Neuron (in vitro differentiated cells): ENCODE data around the gene C11orf71.

Experiments
- H2AFZ ChIP-seq: one replicate; pipeline ENCODE4 v1.6.1; 2013; ENCODE audit warnings: low read depth, mild to moderate bottlenecking, inconsistent platforms, low read length, moderate library complexity
- H3K27me3 ChIP-seq: one replicate; pipeline ENCODE4 v1.6.1; 2013; ENCODE audit warnings: low read length; ENCODE audit not compliant: insufficient read depth
- H3K36me3 ChIP-seq: one replicate; pipeline ENCODE4 v1.6.1; 2013; ENCODE audit warnings: low read length; ENCODE audit not compliant: insufficient read depth
- H3K4me1 ChIP-seq: one replicate; pipeline ENCODE4 v1.6.1; 2013; ENCODE audit warnings: low read length; ENCODE audit not compliant: insufficient read depth
- H3K4me3 ChIP-seq: 2 replicates; pipeline ENCODE4 v1.5.1; 2013; ENCODE audit warnings: mild to moderate bottlenecking, low read length, moderate library complexity
- H3K9me3 ChIP-seq: one replicate; pipeline ENCODE4 v1.6.1; 2013; ENCODE audit warnings: low read length

The C11orf71 gene

GRCh38 chr11:114366331-114367243 is 33.7 kb downstream of the C11orf71 start:
- no peak overlapping the region for H2AFZ ChIP-seq
- H3K9me3 ChIP-seq, result no peaks in the 10 kb centered on the region
- H3K4me3 ChIP-seq, result no peak overlapping the region
- no peaks in the 10 kb centered on the region for H3K36me3 ChIP-seq
- H3K4me1 ChIP-seq, result peaks cover 10% of the 10 kb centered on the region
- H3K27me3 ChIP-seq, result peaks cover 4% of the 10 kb centered on the region

GRCh38 chr11:114362958-114363357 is 37.4 kb downstream of the C11orf71 start:
- H3K9me3 ChIP-seq, result no peaks in the 10 kb centered on the region
- no peaks in the 10 kb centered on the region for H3K27me3 ChIP-seq

GRCh38 chr11:114362326-114362725 is 38.0 kb downstream of the C11orf71 start:
- H2AFZ ChIP-seq, result no peak overlapping the region
- no peaks in the 10 kb centered on the region for H3K36me3 ChIP-seq
- no peaks in the 10 kb centered on the region for H3K9me3 ChIP-seq
- peaks cover 9% of the 10 kb centered on the region for H3K4me1 ChIP-seq
- H3K4me3 ChIP-seq, result no peak overlapping the region
- H3K27me3 ChIP-seq, result no peaks in the 10 kb centered on the region

More at GRCh38 chr11:114362958-114363357, 37.4 kb downstream of the C11orf71 start:
- H3K36me3 ChIP-seq, result no peaks in the 10 kb centered on the region
- H2AFZ ChIP-seq, result no peak overlapping the region
- H3K4me3 ChIP-seq, result no peak overlapping the region
- H3K4me1 ChIP-seq, result peaks cover 10% of the 10 kb centered on the region

- Histone ChIP-seq H3K4me3 (no peak overlapping the region), H2AFZ (no peak overlapping the region), H3K9me3 (no peaks in the 10 kb centered on the region), H3K27me3 (no peaks in the 10 kb centered on the region), H3K36me3 (no peaks in the 10 kb centered on the region), H3K4me1 (no peaks in the 10 kb centered on the region)
Observed at GRCh38 chr11:114359342-114359741, 41.0 kb downstream of the C11orf71 start.

GRCh38 chr11:114358716-114359115 is 41.6 kb downstream of the C11orf71 start:
- no peaks in the 10 kb centered on the region for H3K36me3 ChIP-seq
- H3K4me3 ChIP-seq, result no peak overlapping the region
- H3K27me3 ChIP-seq, result no peaks in the 10 kb centered on the region
- no peak overlapping the region for H2AFZ ChIP-seq
- no peaks in the 10 kb centered on the region for H3K4me1 ChIP-seq
- H3K9me3 ChIP-seq, result no peaks in the 10 kb centered on the region

GRCh38 chr11:114354076-114354475 is 46.2 kb downstream of the C11orf71 start:
- Histone ChIP-seq H3K9me3 (no peaks in the 10 kb centered on the region), H3K27me3 (no peaks in the 10 kb centered on the region), H3K4me1 (no peaks in the 10 kb centered on the region), H3K4me3 (no peak overlapping the region), H3K36me3 (no peaks in the 10 kb centered on the region), H2AFZ (no peak overlapping the region)

- Histone ChIP-seq H3K36me3 (no peaks in the 10 kb centered on the region), H3K27me3 (no peaks in the 10 kb centered on the region), H3K4me3 (no peak overlapping the region), H3K4me1 (no peaks in the 10 kb centered on the region), H3K9me3 (no peaks in the 10 kb centered on the region), H2AFZ (no peak overlapping the region)
Observed at GRCh38 chr11:114353443-114353842, 46.9 kb downstream of the C11orf71 start.

GRCh38 chr11:114350022-114350421 is 50.3 kb downstream of the C11orf71 start:
- Histone ChIP-seq H3K4me1 (no peaks in the 10 kb centered on the region), H3K36me3 (no peaks in the 10 kb centered on the region), H3K4me3 (no peak overlapping the region), H2AFZ (no peak overlapping the region), H3K27me3 (no peaks in the 10 kb centered on the region), H3K9me3 (no peaks in the 10 kb centered on the region)
